Brain microvascular endothelial cell (primary cell): ENCODE data around the gene C18orf63.

Source experiments
- DNase-seq: peaks from one replicate; pipeline ENCODE4 v3.0.0-alpha.2; 2020
- H3K27ac ChIP-seq: fragments of 250-450 bp; sonication (Bioruptor Pico); 2 replicates; pipeline ENCODE4 v1.5.1; 2020; ENCODE audit warnings: mild to moderate bottlenecking, moderate library complexity
- H3K27me3 ChIP-seq: fragments of 250-450 bp; sonication (Bioruptor Pico); replicated peaks from 2 replicates; pipeline ENCODE4 v1.5.1; 2020; ENCODE audit warnings: mild to moderate bottlenecking
- H3K36me3 ChIP-seq: fragments of 250-450 bp; sonication (Bioruptor Pico); replicated peaks from 2 replicates; pipeline ENCODE4 v1.5.1; 2020; ENCODE audit warnings: mild to moderate bottlenecking
- H3K4me3 ChIP-seq: 2 replicates; pipeline ENCODE4 v1.5.1; 2011; ENCODE audit warnings: low read depth, mild to moderate bottlenecking, control low read depth, low read length, moderate library complexity
- in situ Hi-C: cut with HindIII; loops from 2 replicates; pipeline ENCODE4 v1.10.0; 2017; ENCODE audit warnings: low sequenced_read_pairs, low pct_ligation_motif_present
- TF ChIP-seq, protein P1 (sequence below): IDR thresholded peaks from 2 replicates; pipeline ENCODE4 v1.5.1; 2011; ENCODE audit warnings: low read depth, mild to moderate bottlenecking, moderate library complexity, low read length, control low read depth, inconsistent platforms; ENCODE audit errors: missing control alignments

C18orf63 gene

DNA sequence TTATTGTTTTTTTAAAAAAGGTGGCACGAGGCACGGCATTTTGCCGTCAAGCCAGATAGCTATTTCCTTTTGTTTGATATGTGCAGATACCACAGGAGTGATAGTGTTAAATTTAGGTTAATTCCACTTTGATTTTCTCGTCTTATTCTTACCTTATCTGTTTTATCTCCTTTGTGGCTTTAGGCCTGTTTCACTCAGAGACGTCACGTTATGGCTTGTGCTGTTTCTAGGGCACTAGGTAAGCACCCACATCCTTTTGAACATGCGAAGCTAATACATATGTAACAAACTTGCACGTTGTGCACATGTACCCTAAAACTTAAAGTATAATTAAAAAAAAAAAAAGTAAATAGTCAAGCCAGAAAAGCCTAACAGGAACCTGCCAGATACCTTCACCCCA, 57.8 kb downstream of the C18orf63 start:
- no peak overlapping the region for H3K4me3 ChIP-seq
- no peaks in the 10 kb centered on the region for H3K27me3 ChIP-seq
- no peak for DNase-seq
- no peak overlapping the region for H3K27ac ChIP-seq
- TF ChIP-seq, protein P1, sequence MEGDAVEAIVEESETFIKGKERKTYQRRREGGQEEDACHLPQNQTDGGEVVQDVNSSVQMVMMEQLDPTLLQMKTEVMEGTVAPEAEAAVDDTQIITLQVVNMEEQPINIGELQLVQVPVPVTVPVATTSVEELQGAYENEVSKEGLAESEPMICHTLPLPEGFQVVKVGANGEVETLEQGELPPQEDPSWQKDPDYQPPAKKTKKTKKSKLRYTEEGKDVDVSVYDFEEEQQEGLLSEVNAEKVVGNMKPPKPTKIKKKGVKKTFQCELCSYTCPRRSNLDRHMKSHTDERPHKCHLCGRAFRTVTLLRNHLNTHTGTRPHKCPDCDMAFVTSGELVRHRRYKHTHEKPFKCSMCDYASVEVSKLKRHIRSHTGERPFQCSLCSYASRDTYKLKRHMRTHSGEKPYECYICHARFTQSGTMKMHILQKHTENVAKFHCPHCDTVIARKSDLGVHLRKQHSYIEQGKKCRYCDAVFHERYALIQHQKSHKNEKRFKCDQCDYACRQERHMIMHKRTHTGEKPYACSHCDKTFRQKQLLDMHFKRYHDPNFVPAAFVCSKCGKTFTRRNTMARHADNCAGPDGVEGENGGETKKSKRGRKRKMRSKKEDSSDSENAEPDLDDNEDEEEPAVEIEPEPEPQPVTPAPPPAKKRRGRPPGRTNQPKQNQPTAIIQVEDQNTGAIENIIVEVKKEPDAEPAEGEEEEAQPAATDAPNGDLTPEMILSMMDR, result no peak
- H3K36me3 ChIP-seq, result no peaks in the 10 kb centered on the region
- in situ Hi-C loops, result no loop called here

DNA sequence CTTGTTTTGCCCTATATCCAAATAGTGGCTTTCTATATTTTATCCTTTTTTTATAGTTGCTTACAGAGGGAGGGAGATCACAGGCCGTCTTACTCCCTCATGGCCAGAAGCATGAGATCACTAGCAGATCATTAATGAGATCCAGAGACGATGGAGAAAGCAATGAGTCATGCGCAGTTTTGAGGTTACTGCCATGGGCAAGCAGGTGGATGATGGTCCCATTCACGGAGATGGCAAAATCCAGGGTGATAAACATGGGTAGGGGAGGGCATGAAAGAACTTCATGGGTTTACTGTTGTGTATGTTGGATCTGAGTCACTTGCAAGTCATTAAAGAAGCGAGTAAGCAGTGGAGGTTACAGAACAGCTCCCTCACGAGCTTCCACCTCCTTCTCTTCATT, 60.4 kb downstream of the C18orf63 start:
- Histone ChIP-seq H3K27me3 (no peaks in the 10 kb centered on the region), H3K27ac (no peak overlapping the region), H3K36me3 (no peaks in the 10 kb centered on the region), H3K4me3 (no peak overlapping the region)
- in situ Hi-C loops, result no loop called here
- TF ChIP-seq, protein P1, result no peak
- no peak for DNase-seq

DNA sequence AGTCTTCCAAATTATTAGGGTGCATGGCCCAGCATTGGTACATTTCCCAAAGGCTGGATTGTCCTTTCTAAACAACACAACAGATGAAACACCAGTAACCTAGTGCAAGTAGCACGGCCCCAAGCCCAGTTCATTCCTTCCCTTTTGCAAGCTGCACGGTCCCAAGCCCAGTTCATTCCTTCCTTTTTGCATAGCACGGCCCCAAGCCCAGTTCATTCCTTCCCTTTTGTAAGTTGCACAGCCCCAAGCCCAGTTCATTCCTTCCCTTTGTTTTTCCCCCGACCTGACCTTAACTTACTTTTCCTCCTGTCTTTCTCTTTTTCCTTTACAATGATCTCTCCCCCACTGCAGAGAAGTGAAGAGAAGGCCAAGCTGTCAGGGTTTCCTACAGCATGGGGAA, 60.9 kb downstream of the C18orf63 start:
- Histone ChIP-seq H3K4me3 (no peak overlapping the region), H3K36me3 (no peaks in the 10 kb centered on the region), H3K27me3 (no peaks in the 10 kb centered on the region), H3K27ac (no peak overlapping the region)
- in situ Hi-C loops, result no loop called here
- DNase-seq, result no peak
- TF ChIP-seq, protein P1, result no peak

DNA sequence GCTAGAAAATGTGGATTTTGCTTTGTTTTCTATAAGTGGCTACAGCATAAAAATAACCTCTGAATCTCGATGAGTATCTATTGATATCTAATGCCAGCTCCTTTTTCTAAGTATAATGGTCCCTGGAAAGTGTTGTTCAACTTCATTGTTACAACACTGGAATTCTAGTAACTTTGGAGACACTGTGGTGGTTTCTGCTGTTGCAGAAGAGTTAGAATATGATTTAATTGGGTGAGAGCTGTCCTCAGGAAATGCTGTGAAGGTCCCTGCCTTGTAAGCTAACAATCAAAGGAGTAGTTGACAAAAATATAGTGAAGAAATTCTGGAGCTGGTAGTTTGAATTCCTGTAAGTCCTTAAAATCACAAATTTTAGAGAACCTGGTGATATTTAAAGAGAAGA, 62.1 kb downstream of the C18orf63 start:
- no peaks in the 10 kb centered on the region for H3K27me3 ChIP-seq
- no peak overlapping the region for H3K27ac ChIP-seq
- no peak for DNase-seq
- no peaks in the 10 kb centered on the region for H3K36me3 ChIP-seq
- TF ChIP-seq, protein P1, result no peak
- in situ Hi-C loops, result no loop called here
- H3K4me3 ChIP-seq, result no peak overlapping the region

DNA sequence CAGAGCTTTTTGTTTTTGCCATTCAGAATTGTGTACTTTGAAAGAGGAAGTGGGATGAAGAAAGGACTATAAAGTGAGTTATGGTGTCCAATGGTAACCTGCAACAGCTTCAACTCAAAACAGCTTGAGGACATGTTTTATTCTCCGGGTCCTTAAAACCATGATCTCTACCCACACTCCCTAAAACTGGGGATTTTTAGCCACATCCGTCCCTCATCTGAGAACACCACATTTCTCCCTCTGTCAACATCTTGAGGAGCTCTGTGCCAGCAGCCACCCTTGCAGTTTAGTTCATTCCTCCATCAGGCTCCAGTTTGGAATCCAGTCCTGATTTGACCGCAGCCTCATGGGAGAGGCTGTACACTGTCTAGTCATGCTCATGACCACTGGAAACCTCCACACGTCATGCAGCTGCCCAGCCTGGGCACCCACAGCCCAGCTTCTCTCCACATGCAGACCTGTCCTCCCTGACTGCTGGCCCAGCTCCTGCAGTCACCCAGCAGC, 62.6 kb downstream of the C18orf63 start:
- Histone ChIP-seq H3K4me3 (no peak overlapping the region), H3K36me3 (no peaks in the 10 kb centered on the region), H3K27ac (no peak overlapping the region), H3K27me3 (no peaks in the 10 kb centered on the region)
- DNase-seq, result no peak
- in situ Hi-C loops, result no loop called here
- TF ChIP-seq, protein P1, result no peak

DNA sequence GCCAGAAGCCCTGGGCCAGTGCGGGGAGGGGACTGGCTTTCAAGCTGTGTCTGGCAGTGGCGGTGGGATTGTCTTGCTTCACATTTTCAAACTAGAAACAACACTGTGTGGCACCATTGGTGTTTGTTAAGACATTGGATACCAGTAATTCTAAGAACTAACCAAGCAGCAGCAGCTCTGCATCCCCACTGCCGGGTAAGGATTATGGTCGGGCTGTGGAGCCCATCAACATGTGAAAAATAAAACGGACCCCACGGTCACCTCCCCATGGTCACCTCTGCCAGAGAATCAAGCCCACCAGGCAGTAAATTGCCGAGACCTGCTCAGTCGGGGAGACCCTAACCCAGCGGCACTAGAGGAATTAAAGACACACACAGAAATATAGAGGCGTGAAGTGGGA, 65.3 kb downstream of the C18orf63 start:
- TF ChIP-seq, protein P1, result no peak
- H3K27me3 ChIP-seq, result no peaks in the 10 kb centered on the region
- H3K36me3 ChIP-seq, result no peaks in the 10 kb centered on the region
- DNase-seq, result no peak
- no peak overlapping the region for H3K4me3 ChIP-seq
- in situ Hi-C loops, result no loop called here
- no peak overlapping the region for H3K27ac ChIP-seq
